ENCODE results near the gene CTSK. TPM values are rescaled to one million over a fixed set of nuclear protein-coding genes. Genes with fewer than 3 reads are reported as not detected.

Gene CTSK
- total and polyA plus RNA-seq, 7 experiments from 2014 or later: 0.31 to 13.7 (median 6.8) TPM

DNA sequence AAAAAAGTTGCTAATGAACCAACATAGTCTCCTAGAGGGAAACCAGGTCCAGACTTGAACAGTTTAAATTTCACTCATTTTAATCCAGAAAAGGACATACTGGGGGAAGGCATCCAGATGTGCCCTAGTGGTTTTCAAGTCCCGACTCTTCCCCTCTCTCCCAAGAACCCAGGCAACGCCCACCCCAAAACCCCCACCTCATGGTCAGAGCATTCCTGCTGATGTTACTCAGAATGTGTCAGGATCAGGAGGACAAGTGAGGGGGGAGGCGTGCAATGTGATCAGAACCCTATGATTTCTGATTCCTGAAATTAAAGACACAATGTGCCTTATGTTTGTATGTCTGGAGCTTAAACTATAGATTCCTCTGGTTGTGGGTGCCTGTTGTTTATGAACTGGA, 1.6 kb upstream of the CTSK start:
- H3K27ac Mint-ChIP-seq: peak overlapping the region in 1 of 9 donors; percentile 2
- no peaks in the 10 kb centered on the region for H3K9me3 Mint-ChIP-seq

DNA sequence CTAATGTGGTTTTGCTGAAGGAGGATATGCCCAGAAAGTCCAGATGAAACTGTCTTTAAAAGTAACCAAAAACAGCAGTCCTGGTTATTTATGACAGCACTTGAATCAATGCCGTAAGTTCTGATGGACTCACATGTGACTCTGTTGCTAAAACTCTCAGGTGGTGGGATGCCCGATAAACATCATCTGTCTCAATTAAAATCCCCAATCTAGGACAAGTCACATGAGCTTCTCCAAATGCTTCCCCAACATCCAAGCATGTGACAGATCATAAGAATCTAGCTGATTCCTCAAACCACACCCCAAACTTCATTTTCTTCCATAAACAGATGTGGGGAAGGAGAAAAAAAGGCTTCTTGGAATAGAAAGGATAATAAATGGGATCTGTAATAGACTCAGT, 786 bp upstream of the CTSK start:
- POLR2A ChIA-PET: no interaction called here
- H3K9me3 ChIP-seq (ENCODE audit: control insufficient read depth in 2 of 3, low read length in 3 of 3): no peaks in the 10 kb centered on the region
- H3K27me3 ChIP-seq (ENCODE audit: control insufficient read depth in 2 of 2, insufficient read depth in 2 of 2, low read length in 2 of 2): no peaks in the 10 kb centered on the region
- ATAC-seq (no peak), DNase-seq (no peak)
- peaks cover 0 to 12% (median 4%) of the 10 kb centered on the region in 5 donors for H3K36me3 Mint-ChIP-seq
- H3K4me3 ChIP-seq (ENCODE audit: low read length): no peak overlapping the region
- no peak overlapping the region for H3K27ac ChIP-seq (ENCODE audit: low read depth, low read length)
- no peaks in the 10 kb centered on the region for H3K9me3 Mint-ChIP-seq
- H3K4me3 Mint-ChIP-seq: no peak overlapping the region
- H3K4me1 Mint-ChIP-seq: peaks cover 13 to 27% (median 23%) of the 10 kb centered on the region in 7 donors
- no peaks in the 10 kb centered on the region for H3K27me3 Mint-ChIP-seq
- CTCF ChIA-PET: no interaction called here
- H3K36me3 ChIP-seq (ENCODE audit: control insufficient read depth in 2 of 3, insufficient read depth in 3 of 3, low read length in 3 of 3): peaks cover 6 to 38% (median 12%) of the 10 kb centered on the region in 3 experiments
- H3K4me1 ChIP-seq (ENCODE audit: control insufficient read depth in 2 of 2, insufficient read depth in 2 of 2, low read length in 2 of 2): peaks cover 0 to 9% of the 10 kb centered on the region in 2 donors
- no peak overlapping the region for H3K27ac Mint-ChIP-seq
- intact Hi-C loops (cut with micrococcal nuclease): no loop called here

More for the DNA sequence above, 1.6 kb upstream of the CTSK start:
- no peaks in the 10 kb centered on the region for H3K9me3 ChIP-seq (ENCODE audit: control insufficient read depth in 2 of 3, low read length in 3 of 3)
- ChIA-PET CTCF (no interaction called here), POLR2A (no interaction called here)
- H3K27ac ChIP-seq (ENCODE audit: low read depth, low read length): no peak overlapping the region
- Mint-ChIP-seq H3K27me3 (no peaks in the 10 kb centered on the region), H3K4me3 (no peak overlapping the region), H3K36me3 (peaks cover 0 to 14% (median 6%) of the 10 kb centered on the region in 5 donors), H3K4me1 (peaks cover 13 to 27% (median 23%) of the 10 kb centered on the region in 7 donors)
- DNase-seq (no peak), ATAC-seq (no peak)
- intact Hi-C loops (cut with micrococcal nuclease): loop anchor here (5.0 to 10.0 kb wide), 2 partner anchors 45 to 347 kb away; partner anchors contain the start of gene CTSS (in 1 of the 2)
- H3K4me3 ChIP-seq (ENCODE audit: low read length): no peak overlapping the region
- no peaks in the 10 kb centered on the region for H3K27me3 ChIP-seq (ENCODE audit: control insufficient read depth in 2 of 2, insufficient read depth in 2 of 2, low read length in 2 of 2)
- H3K36me3 ChIP-seq (ENCODE audit: control insufficient read depth in 2 of 3, insufficient read depth in 3 of 3, low read length in 3 of 3): peaks cover 6 to 46% (median 16%) of the 10 kb centered on the region in 3 experiments
- H3K4me1 ChIP-seq (ENCODE audit: control insufficient read depth in 2 of 2, insufficient read depth in 2 of 2, low read length in 2 of 2): peaks cover 0 to 9% of the 10 kb centered on the region in 2 donors

DNA sequence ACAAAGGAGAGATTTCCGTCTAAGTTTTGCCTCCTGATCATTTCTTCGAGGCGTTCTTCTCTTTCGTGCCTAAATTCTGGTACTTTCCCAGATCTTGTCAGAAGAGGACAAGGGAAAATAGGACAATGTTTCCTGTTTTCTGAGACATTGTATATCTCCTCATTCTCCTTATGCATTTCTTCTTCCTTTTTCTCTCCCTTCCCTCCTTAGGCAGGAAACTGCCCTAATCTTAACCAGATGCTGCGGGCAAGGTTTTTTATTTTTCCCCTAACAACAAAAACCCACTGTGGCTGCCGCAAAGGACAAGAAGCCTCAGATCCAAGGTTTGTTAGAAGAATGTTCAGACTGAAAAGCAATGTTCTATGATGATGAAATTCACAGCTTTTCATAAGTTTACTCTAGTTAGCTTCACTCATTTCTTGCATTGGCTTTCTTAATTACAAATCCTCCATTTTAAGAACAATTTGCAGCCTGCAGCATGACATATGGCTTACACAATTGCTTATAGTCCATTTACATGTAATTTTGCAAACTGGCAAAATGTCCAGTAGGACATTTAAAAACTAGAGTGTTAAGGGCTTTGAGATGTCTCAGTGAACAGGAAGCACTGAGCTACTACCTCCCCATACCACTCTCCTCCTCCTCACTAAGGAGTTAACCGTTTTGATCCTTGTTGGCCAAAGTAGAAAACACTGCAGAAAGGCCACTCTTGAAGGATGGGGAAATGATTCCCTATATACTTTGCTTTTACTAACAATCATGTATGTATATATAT, 624 bp downstream of the CTSK start:
- Histone ChIP-seq H3K27me3 (ENCODE audit: control insufficient read depth in 2 of 2, insufficient read depth in 2 of 2, low read length in 2 of 2) (no peaks in the 10 kb centered on the region), H3K4me3 (ENCODE audit: low read length) (no peak overlapping the region), H3K9me3 (ENCODE audit: control insufficient read depth in 2 of 3, low read length in 3 of 3) (no peaks in the 10 kb centered on the region), H3K36me3 (ENCODE audit: control insufficient read depth in 2 of 3, insufficient read depth in 3 of 3, low read length in 3 of 3) (peaks cover 0 to 24% (median 0%) of the 10 kb centered on the region in 3 experiments), H3K4me1 (ENCODE audit: control insufficient read depth in 2 of 2, insufficient read depth in 2 of 2, low read length in 2 of 2) (peaks cover 0 to 9% of the 10 kb centered on the region in 2 donors), H3K27ac (ENCODE audit: low read depth, low read length) (no peak overlapping the region)
- DNase-seq: peak in 1 of 9 donors; percentile 4
- CTCF ChIA-PET: no interaction called here
- ATAC-seq: no peak
- POLR2A ChIA-PET: interaction anchor here (0.5 kb wide), 1 partner anchor 506 kb away, joined by 4 read pairs; no protein-coding TSS in a partner anchor
- intact Hi-C loops (cut with micrococcal nuclease): no loop called here
- Mint-ChIP-seq H3K27ac (peak overlapping the region in 3 of 9 donors; percentile 36 to 70 (median 49)), H3K4me3 (peak overlapping the region in 8 of 10 donors; percentile 35 to 59 (median 54)), H3K9me3 (no peaks in the 10 kb centered on the region), H3K36me3 (peaks cover 0 to 15% (median 7%) of the 10 kb centered on the region in 5 donors), H3K27me3 (no peaks in the 10 kb centered on the region), H3K4me1 (peaks cover 13 to 27% (median 23%) of the 10 kb centered on the region in 7 donors)

DNA sequence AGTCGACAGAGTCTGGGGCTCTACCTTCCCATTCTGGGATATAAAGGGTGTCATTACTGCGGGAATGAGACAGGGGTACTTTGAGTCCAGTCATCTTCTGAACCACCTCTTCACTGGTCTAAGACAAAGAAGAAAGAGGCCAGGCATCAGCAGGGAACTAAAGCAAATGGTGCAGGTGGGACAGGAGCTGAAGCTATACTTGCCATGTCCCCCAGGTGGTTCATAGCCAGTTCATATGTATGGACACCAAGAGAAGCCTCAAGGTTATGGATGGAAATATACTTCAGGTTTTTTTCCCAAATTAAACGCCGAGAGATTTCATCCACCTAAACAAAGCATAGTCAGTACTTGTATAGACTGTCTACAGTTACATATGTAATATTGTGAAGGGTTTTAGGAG, 2.2 kb downstream of the CTSK start:
- intact Hi-C loops (cut with micrococcal nuclease): no loop called here
- H3K4me3 Mint-ChIP-seq: no peak overlapping the region
- no peak overlapping the region for H3K4me3 ChIP-seq (ENCODE audit: low read length)
- H3K9me3 Mint-ChIP-seq: no peaks in the 10 kb centered on the region
- peak overlapping the region in 1 of 9 donors; percentile 0 for H3K27ac Mint-ChIP-seq
- H3K27me3 ChIP-seq (ENCODE audit: control insufficient read depth in 2 of 2, insufficient read depth in 2 of 2, low read length in 2 of 2): no peaks in the 10 kb centered on the region
- no peaks in the 10 kb centered on the region for H3K9me3 ChIP-seq (ENCODE audit: control insufficient read depth in 2 of 3, low read length in 3 of 3)
- ChIA-PET POLR2A (no interaction called here), CTCF (interaction anchor here (0.5 kb wide), 1 partner anchor 38 kb away, joined by 3 read pairs; no protein-coding TSS in a partner anchor)
- no peak overlapping the region for H3K27ac ChIP-seq (ENCODE audit: low read depth, low read length)
- H3K36me3 ChIP-seq (ENCODE audit: control insufficient read depth in 2 of 3, insufficient read depth in 3 of 3, low read length in 3 of 3): peaks cover 0 to 9% (median 0%) of the 10 kb centered on the region in 3 experiments
- H3K4me1 ChIP-seq (ENCODE audit: control insufficient read depth in 2 of 2, insufficient read depth in 2 of 2, low read length in 2 of 2): peaks cover 0 to 9% of the 10 kb centered on the region in 2 donors
- ATAC-seq (no peak), DNase-seq (no peak)
- no peaks in the 10 kb centered on the region for H3K27me3 Mint-ChIP-seq
- peaks cover 13 to 27% (median 23%) of the 10 kb centered on the region in 7 donors for H3K4me1 Mint-ChIP-seq
- peaks cover 0 to 15% (median 7%) of the 10 kb centered on the region in 5 donors for H3K36me3 Mint-ChIP-seq

DNA sequence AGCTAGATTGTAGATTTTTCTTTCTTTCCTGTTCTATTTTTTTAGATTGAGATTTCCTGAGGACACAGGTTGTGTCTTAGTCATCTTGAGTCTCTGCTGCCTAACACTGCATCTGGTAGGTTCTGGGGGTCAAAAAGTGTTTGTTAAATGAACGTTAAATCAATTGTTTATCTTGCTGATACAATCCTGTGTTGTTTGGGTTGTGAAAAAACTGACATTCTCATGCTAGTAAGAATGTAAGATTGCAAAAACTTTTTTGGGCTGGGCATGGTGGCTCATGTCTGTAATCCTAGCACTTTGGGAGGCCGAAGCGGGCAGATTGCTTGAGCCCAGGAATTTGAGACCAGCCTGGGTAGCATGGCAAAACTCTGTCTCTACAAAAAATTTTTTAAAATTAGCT, 3.4 kb downstream of the CTSK start:
- Histone ChIP-seq H3K27me3 (ENCODE audit: control insufficient read depth in 2 of 2, insufficient read depth in 2 of 2, low read length in 2 of 2) (no peaks in the 10 kb centered on the region), H3K4me3 (ENCODE audit: low read length) (no peak overlapping the region), H3K9me3 (ENCODE audit: control insufficient read depth in 2 of 3, low read length in 3 of 3) (no peaks in the 10 kb centered on the region), H3K27ac (ENCODE audit: low read depth, low read length) (no peak overlapping the region), H3K36me3 (ENCODE audit: control insufficient read depth in 2 of 3, insufficient read depth in 3 of 3, low read length in 3 of 3) (peaks cover 0 to under 1% (median 0%) of the 10 kb centered on the region in 3 experiments), H3K4me1 (ENCODE audit: control insufficient read depth in 2 of 2, insufficient read depth in 2 of 2, low read length in 2 of 2) (peaks cover 0 to 9% of the 10 kb centered on the region in 2 donors)
- POLR2A ChIA-PET: no interaction called here
- DNase-seq (no peak), ATAC-seq (no peak)
- CTCF ChIA-PET: no interaction called here
- Mint-ChIP-seq H3K4me3 (no peak overlapping the region), H3K4me1 (peaks cover 13 to 27% (median 23%) of the 10 kb centered on the region in 7 donors), H3K27me3 (no peaks in the 10 kb centered on the region), H3K36me3 (peaks cover 0 to 10% (median 7%) of the 10 kb centered on the region in 5 donors), H3K27ac (no peak overlapping the region), H3K9me3 (no peaks in the 10 kb centered on the region)
- intact Hi-C loops (cut with micrococcal nuclease): no loop called here

DNA sequence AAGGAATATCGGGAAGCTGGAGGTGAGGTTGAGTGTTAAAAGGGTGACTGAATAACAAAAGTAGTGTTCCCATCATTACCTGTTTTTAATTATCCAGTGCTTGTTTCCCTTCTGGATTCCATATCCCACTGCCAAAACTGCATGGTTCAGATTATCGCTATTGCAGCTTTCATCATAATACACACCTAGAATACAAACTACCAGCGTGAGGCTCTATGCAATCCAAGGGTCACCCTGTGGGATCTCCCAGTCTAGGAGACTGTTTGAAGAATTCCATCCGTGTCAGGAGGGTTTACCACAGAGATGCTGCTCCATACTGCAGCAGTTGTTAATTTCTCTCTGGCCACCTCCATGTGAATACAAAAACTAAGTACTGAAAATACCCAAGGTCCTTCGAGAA, 9.0 kb downstream of the CTSK start:
- Histone ChIP-seq H3K4me1 (ENCODE audit: control insufficient read depth in 2 of 2, insufficient read depth in 2 of 2, low read length in 2 of 2) (no peaks in the 10 kb centered on the region), H3K4me3 (ENCODE audit: low read length) (no peak overlapping the region), H3K9me3 (ENCODE audit: control insufficient read depth in 2 of 3, low read length in 3 of 3) (no peaks in the 10 kb centered on the region), H3K36me3 (ENCODE audit: control insufficient read depth in 2 of 3, insufficient read depth in 3 of 3, low read length in 3 of 3) (peaks cover 0 to 32% (median 4%) of the 10 kb centered on the region in 3 experiments), H3K27ac (ENCODE audit: low read depth, low read length) (no peak overlapping the region), H3K27me3 (ENCODE audit: control insufficient read depth in 2 of 2, insufficient read depth in 2 of 2, low read length in 2 of 2) (no peaks in the 10 kb centered on the region)
- no peaks in the 10 kb centered on the region for H3K4me1 Mint-ChIP-seq
- no peaks in the 10 kb centered on the region for H3K27me3 Mint-ChIP-seq
- no peak overlapping the region for H3K4me3 Mint-ChIP-seq
- ATAC-seq (no peak), DNase-seq (no peak)
- ChIA-PET CTCF (interaction anchor here (0.7 kb wide), 1 partner anchor 188 kb away, joined by 3 read pairs; no protein-coding TSS in a partner anchor), POLR2A (no interaction called here)
- H3K36me3 Mint-ChIP-seq: peaks cover 10 to 39% (median 15%) of the 10 kb centered on the region in 5 donors
- no peaks in the 10 kb centered on the region for H3K9me3 Mint-ChIP-seq
- H3K27ac Mint-ChIP-seq: no peak overlapping the region
- intact Hi-C loops (cut with micrococcal nuclease): no loop called here
